ENCODE results near the gene ST3GAL3. TPM values are rescaled to one million over a fixed set of nuclear protein-coding genes. Genes with fewer than 3 reads are reported as not detected.
A peak's percentile ranks its signal among the peaks of the same experiment; 100 is the strongest.

The ST3GAL3 gene
- polyA plus RNA-seq, 1 of the 3 experiments (the other 2 are of a cell fraction) = 20.6 TPM

DNA sequence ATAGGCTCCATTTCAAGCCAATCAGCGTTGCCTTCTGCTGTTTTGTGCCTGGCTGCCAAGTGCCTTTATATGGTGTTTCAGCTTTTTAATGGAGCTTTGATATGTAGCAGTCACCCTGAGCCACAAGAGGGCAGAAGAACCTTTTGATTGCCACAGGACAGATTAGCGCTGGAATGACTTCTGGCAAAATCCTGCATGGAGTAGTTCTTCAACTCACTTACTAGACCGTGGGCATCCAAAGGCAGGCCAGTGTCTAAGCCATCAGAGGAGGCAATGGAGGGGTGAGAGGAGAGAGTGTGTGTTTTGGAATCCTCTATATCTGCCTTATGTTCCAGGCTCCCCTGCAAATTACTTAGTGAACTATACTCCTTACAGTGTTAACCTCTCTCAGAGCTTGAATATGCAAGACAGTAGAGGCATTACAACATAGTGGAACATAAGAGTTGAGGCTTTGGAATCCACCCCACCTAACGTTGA, 56.2 kb downstream of the ST3GAL3 start (continued):
- no peak for TF ChIP-seq EP300 (IDR thresholded peaks at IDR 0.05; ENCODE audit: borderline replicate concordance in 1 of 2, low read depth in 1 of 2, low read length in 1 of 2)
- TF ChIP-seq JUND (IDR thresholded peaks at IDR 0.05) = no peak
- TF ChIP-seq, protein P1, sequence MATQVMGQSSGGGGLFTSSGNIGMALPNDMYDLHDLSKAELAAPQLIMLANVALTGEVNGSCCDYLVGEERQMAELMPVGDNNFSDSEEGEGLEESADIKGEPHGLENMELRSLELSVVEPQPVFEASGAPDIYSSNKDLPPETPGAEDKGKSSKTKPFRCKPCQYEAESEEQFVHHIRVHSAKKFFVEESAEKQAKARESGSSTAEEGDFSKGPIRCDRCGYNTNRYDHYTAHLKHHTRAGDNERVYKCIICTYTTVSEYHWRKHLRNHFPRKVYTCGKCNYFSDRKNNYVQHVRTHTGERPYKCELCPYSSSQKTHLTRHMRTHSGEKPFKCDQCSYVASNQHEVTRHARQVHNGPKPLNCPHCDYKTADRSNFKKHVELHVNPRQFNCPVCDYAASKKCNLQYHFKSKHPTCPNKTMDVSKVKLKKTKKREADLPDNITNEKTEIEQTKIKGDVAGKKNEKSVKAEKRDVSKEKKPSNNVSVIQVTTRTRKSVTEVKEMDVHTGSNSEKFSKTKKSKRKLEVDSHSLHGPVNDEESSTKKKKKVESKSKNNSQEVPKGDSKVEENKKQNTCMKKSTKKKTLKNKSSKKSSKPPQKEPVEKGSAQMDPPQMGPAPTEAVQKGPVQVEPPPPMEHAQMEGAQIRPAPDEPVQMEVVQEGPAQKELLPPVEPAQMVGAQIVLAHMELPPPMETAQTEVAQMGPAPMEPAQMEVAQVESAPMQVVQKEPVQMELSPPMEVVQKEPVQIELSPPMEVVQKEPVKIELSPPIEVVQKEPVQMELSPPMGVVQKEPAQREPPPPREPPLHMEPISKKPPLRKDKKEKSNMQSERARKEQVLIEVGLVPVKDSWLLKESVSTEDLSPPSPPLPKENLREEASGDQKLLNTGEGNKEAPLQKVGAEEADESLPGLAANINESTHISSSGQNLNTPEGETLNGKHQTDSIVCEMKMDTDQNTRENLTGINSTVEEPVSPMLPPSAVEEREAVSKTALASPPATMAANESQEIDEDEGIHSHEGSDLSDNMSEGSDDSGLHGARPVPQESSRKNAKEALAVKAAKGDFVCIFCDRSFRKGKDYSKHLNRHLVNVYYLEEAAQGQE (IDR thresholded peaks at IDR 0.05; ENCODE audit: low read depth, low read length) = no peak
- peak; percentile 46; the same call in 1 of the 2 replicates for TF ChIP-seq RCOR1 (IDR thresholded peaks at IDR 0.05; ENCODE audit: low read length)
- TF ChIP-seq TAF1 (IDR thresholded peaks at IDR 0.05; ENCODE audit: borderline replicate concordance, low read depth, low read length) = no peak
- TF ChIP-seq POLR2AphosphoS5 (IDR thresholded peaks at IDR 0.05; ENCODE audit: low read depth, low read length) = no peak

DNA sequence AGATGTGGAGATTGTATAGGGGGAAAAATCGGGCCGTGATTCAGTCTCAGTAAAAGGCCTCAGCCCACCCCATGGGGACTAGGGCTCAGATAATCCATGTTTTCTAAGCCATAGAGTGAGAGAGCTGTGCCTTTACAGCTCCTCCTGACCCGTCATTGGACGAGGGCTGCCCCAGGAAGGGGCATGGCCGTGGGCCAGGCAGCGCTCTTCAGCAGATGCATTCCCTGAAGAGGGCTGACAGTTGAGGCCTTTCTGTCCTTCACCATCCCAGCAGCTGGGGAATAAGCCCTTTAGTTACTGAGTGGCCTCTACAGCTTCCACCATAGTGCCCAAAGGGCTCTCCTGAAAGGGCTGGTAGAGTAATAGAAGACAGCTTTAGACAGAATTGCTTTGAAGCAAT, 57.2 kb downstream of the ST3GAL3 start:
- Histone ChIP-seq H3K27ac (ENCODE audit: low read depth in 2 of 2, low read length in 1 of 2) (no peak overlapping the region), H3K4me1 (ENCODE audit: control insufficient read depth in 1 of 2, insufficient read depth in 2 of 2, low read depth in 1 of 2, low read length in 1 of 2) (peaks cover 11 to 13% of the 10 kb centered on the region in 2 experiments), H3K79me2 (ENCODE audit: insufficient read depth) (peaks cover 21% of the 10 kb centered on the region; the same call in 1 of the 2 replicates), H2AFZ (ENCODE audit: low read depth) (no peak overlapping the region), H3F3A (replicated peaks; ENCODE audit: insufficient read depth) (peaks cover 13% of the 10 kb centered on the region), H4K20me1 (ENCODE audit: insufficient read depth) (no peaks in the 10 kb centered on the region), H3K9me2 (no peaks in the 10 kb centered on the region), H3K27me3 (ENCODE audit: insufficient read depth) (no peaks in the 10 kb centered on the region), H3K9me3 (no peaks in the 10 kb centered on the region), H3K9ac (no peak overlapping the region), H3K36me3 (replicated peaks in 1 of 2; ENCODE audit: control insufficient read depth in 1 of 2, insufficient read depth in 2 of 2, low read length in 1 of 2) (no peaks in the 10 kb centered on the region), H3K4me2 (no peak overlapping the region), H3K4me3 (ENCODE audit: low read depth in 2 of 2, low read length in 1 of 2) (no peak overlapping the region)
- ChIA-PET CTCF (interaction anchor here (1.2 to 14.3 kb wide), 24 partner anchors 9 to 284 kb away, joined by 3 to 533 read pairs (median 12); partner anchors contain the start of genes ARTN, IPO13, PTPRF and ST3GAL3), POLR2A (no interaction called here)
- WGBS (ENCODE audit: low lambda C conversion rate) = 98% methylated on average over 6 of the region's 6 CpGs
- peak; percentile 34 for DNase-seq
- TF ChIP-seq, protein P1 (IDR thresholded peaks at IDR 0.05; ENCODE audit: low read depth, low read length) = no peak
- TF ChIP-seq FOSL2 (IDR thresholded peaks at IDR 0.05; ENCODE audit: borderline replicate concordance, low read depth) (no peak), TEAD4 (IDR thresholded peaks at IDR 0.05; ENCODE audit: borderline replicate concordance, insufficient read depth) (no peak), GATA2 (CRISPR knock-in tag; IDR thresholded peaks at IDR 0.05) (no peak), MXI1 (IDR thresholded peaks at IDR 0.05; ENCODE audit: low read depth, low read length) (no peak), TCF12 (IDR thresholded peaks at IDR 0.05) (no peak), EP300 (IDR thresholded peaks at IDR 0.05; ENCODE audit: borderline replicate concordance in 1 of 2, low read depth in 1 of 2, low read length in 1 of 2) (no peak), RFX5 (IDR thresholded peaks at IDR 0.05; ENCODE audit: low read length) (no peak), CHD2 (IDR thresholded peaks at IDR 0.05; ENCODE audit: low read length, partially characterized antibody) (no peak), RXRA (IDR thresholded peaks at IDR 0.05; ENCODE audit: borderline replicate concordance, low read depth) (no peak), MEF2A (IDR thresholded peaks at IDR 0.05; ENCODE audit: borderline replicate concordance, low read depth) (no peak), NFIC (IDR thresholded peaks at IDR 0.05; ENCODE audit: borderline replicate concordance) (no peak), GABPA (IDR thresholded peaks at IDR 0.05; ENCODE audit: low read depth) (no peak)
- TF ChIP-seq, protein P2, sequence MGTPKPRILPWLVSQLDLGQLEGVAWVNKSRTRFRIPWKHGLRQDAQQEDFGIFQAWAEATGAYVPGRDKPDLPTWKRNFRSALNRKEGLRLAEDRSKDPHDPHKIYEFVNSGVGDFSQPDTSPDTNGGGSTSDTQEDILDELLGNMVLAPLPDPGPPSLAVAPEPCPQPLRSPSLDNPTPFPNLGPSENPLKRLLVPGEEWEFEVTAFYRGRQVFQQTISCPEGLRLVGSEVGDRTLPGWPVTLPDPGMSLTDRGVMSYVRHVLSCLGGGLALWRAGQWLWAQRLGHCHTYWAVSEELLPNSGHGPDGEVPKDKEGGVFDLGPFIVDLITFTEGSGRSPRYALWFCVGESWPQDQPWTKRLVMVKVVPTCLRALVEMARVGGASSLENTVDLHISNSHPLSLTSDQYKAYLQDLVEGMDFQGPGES (IDR thresholded peaks at IDR 0.05; ENCODE audit: low read depth, low read length) = no peak
- TF ChIP-seq, protein P3, sequence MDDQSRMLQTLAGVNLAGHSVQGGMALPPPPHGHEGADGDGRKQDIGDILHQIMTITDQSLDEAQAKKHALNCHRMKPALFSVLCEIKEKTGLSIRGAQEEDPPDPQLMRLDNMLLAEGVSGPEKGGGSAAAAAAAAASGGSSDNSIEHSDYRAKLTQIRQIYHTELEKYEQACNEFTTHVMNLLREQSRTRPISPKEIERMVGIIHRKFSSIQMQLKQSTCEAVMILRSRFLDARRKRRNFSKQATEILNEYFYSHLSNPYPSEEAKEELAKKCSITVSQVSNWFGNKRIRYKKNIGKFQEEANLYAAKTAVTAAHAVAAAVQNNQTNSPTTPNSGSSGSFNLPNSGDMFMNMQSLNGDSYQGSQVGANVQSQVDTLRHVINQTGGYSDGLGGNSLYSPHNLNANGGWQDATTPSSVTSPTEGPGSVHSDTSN (IDR thresholded peaks at IDR 0.05) = no peak

All from SK-N-SH (cell line).